Measurements from ENCODE around the gene MKNK2. TPM values are rescaled to one million over a fixed set of nuclear protein-coding genes. Genes with fewer than 3 reads are reported as not detected.

The MKNK2 gene
- total RNA-seq, 4 donors from 2014 or later, result 224 to 367 (median 251) TPM

DNA sequence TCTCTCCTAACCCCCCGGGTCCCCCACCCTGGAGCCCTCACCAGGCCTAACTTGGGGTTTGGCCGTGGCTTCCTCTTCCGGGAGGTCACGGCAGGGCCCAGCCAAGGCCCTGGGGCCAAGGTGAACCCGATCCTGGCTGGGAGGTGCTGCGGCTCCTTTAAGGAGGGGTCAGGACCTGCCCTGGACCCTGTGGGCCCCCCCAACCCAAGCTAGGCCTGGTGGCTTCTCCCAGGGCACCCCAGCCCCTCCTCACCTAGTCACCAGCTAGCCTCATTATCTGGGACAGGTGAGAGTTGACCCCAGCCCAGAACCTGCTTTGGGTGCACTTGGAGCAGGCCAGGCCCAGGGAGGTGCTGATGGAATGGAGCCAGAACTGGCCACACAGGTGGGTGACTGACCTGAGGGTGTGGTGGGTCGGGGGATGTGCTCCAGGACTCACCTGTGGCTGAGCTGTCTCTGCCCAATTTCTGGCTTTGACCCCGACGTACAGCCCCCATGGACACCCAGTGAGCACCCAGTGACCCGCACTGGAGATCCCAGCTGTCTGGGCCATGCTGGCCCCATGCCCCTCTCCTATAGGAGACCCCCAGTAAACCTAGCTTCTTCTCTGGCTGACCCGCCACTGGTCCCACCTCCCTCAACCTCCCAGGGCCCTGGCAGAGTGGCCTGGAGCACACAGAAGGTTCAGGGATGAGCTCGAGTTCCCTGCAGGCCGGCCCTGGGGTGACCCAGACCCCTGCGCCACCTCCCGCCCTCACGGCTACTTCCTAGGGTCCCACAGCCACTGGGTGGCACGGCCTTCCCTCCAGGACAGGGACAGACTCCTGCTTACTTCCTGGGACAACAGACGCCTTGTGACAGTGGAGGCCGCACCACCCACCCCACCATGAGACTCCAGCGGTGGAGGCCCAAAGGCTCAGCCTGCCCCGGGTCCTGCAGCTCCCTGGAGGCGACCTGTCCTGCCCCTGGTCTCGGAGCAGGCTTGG is 6.7 kb upstream of the MKNK2 start:
- no peak overlapping the region for H3K4me3 ChIP-seq (ENCODE audit: low read depth, poor library complexity, severe bottlenecking)
- no peak for DNase-seq (ENCODE audit: low spot score in 2 of 2)
- intact Hi-C loops (cut with DNase I; ENCODE audit: low total_unique reads), result no loop called here
- TF ChIP-seq, protein P1, sequence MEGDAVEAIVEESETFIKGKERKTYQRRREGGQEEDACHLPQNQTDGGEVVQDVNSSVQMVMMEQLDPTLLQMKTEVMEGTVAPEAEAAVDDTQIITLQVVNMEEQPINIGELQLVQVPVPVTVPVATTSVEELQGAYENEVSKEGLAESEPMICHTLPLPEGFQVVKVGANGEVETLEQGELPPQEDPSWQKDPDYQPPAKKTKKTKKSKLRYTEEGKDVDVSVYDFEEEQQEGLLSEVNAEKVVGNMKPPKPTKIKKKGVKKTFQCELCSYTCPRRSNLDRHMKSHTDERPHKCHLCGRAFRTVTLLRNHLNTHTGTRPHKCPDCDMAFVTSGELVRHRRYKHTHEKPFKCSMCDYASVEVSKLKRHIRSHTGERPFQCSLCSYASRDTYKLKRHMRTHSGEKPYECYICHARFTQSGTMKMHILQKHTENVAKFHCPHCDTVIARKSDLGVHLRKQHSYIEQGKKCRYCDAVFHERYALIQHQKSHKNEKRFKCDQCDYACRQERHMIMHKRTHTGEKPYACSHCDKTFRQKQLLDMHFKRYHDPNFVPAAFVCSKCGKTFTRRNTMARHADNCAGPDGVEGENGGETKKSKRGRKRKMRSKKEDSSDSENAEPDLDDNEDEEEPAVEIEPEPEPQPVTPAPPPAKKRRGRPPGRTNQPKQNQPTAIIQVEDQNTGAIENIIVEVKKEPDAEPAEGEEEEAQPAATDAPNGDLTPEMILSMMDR (IDR thresholded peaks at IDR 0.05), result no peak
- TF ChIP-seq POLR2A (IDR thresholded peaks at IDR 0.05), result no peak
- 77 to 85% methylated on average over 17 to 22 of the region's 23 CpGs for WGBS, 2 donors

DNA sequence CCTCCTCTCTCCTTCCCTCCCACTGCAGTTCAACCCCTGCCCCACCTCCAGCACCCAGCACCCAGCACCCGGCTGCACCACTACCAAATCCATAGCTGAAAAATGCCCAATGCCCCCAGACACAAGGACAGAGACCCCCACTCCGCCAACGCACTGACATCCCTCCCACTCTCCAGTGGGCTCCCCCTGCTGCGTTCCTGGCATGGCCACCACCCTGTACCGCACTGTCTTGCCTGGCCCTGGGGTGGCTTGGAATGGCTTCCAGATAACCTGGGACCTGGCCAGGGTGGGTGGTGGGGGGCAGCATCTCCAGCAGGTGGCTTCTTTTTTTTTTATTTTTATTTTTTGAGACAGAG is 5.8 kb upstream of the MKNK2 start:
- TF ChIP-seq POLR2A (IDR thresholded peaks at IDR 0.05), result no peak
- TF ChIP-seq, protein P1 (IDR thresholded peaks at IDR 0.05), result no peak
- WGBS, 2 donors, result 25 to 28% methylated on average over 5 of the region's 5 CpGs
- H3K4me3 ChIP-seq (ENCODE audit: low read depth, poor library complexity, severe bottlenecking), result no peak overlapping the region
- no peak for DNase-seq (ENCODE audit: low spot score in 2 of 2)
- intact Hi-C loops (cut with DNase I; ENCODE audit: low total_unique reads), result no loop called here

DNA sequence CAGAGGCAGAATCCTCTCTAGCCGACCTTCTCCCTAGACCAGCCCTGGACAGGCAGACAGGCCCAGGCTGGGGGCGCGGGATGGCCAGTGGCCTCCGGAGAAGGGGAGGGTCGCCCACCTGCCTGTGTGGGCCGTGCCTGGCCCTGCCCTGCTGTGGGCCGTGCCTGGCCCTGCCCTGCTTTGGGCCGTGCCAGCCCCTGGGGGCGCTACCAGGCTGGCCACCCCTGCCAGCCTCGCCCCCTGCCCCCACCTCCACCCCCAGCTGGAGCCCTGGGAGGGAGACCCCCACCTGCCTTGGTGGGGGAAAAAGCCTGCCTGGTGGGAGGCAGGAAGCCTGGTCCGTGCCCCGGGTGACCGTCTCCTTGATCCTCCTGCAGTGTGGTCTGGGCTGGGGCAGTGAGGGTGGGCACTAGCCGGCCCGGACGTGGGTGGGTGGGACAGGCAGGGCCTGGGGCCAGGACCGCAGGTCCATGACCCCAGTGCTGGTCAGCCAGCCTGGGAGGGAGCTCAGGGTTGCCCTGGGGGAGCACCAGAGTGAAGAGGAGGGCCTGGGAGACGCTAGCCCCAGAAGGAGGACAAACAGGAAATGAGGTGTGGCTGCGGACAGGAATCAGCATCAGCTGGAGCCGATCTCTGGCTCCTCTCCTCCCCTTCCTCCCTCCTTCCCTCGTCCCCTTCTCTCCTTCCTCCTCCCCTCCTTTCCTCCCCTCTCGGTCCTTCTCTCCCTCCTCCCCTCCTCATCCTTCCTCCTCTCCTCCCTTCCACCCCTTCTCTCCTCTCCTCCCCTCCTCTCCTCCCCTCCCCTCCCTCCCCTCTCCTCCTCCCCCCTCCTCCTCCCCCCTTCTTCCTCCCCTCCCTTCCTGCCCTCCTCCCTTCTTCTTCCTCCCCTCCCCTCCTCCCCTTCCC is 5.1 kb upstream of the MKNK2 start:
- TF ChIP-seq, protein P1 (IDR thresholded peaks at IDR 0.05), result no peak
- no peak for TF ChIP-seq POLR2A (IDR thresholded peaks at IDR 0.05)
- H3K4me3 ChIP-seq (ENCODE audit: low read depth, poor library complexity, severe bottlenecking), result no peak overlapping the region
- 1 to 4% methylated on average over 10 of the region's 22 CpGs for WGBS, 2 donors
- DNase-seq (ENCODE audit: low spot score in 2 of 2), result peak; percentile 68 to 93
- intact Hi-C loops (cut with DNase I; ENCODE audit: low total_unique reads), result no loop called here

DNA sequence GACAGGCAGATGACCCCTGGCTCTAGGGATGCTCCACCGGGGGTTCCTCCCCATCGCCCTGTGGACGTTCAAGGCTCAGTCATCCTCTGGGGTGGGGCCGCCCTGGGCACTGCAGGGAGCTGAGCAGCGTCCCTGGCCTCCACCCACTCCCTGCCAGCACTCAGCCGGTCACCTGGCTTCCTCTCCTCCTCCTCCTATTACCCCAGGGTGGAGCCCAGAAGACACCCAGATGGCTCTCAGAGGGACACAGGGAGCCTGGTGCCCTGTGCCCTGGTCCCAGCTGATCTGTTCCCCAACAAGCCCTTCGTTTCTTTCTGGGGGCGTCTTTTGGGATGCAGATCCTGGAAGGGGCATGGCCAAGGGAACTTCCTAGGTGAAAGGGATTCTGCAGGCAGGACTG is 3.7 kb upstream of the MKNK2 start:
- 42 to 58% methylated on average over 7 to 8 of the region's 8 CpGs for WGBS, 2 donors
- intact Hi-C loops (cut with DNase I; ENCODE audit: low total_unique reads), result no loop called here
- TF ChIP-seq, protein P1 (IDR thresholded peaks at IDR 0.05), result no peak
- no peak for TF ChIP-seq POLR2A (IDR thresholded peaks at IDR 0.05)
- DNase-seq (ENCODE audit: low spot score in 2 of 2), result no peak
- no peak overlapping the region for H3K4me3 ChIP-seq (ENCODE audit: low read depth, poor library complexity, severe bottlenecking)

DNA sequence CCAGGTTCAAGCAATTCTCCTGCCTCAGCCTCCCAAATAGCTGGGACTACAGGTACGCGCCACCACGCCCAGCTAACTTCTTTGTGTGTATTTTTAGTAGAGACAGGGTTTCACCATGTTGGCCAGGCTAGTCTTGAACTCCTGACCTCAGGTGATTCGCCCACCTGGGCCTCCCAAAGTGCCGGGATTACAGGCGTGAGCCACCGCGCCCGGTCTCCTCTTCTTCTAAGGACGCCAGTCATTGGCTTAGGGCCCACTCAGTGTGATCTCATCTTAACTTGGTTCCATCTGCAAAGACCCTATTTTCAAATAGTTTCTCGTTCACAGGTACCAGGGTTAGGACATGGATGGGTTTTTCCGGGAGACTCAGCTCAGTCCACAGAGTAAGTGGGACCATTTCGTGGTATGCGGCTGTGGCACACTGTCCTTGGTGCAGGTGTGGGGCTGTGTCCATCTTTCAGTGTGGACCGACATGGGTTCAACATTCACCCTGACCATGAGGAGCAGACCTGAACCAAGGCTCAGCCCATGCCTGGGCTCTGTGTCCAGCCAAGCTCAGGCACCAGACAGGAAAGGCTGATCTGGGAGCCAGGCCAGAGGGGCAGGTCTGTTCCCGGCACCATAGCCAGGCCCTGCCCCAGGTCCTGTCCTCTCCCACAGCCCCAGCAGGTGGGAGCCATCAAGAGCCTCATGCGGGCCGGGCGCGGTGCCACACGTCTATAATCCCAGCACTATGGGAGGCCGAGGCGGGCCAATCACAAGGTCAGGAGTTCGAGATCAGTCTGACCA is 2.8 kb upstream of the MKNK2 start:
- 75 to 79% methylated on average over 24 of the region's 24 CpGs for WGBS, 2 donors
- TF ChIP-seq POLR2A (IDR thresholded peaks at IDR 0.05), result no peak
- TF ChIP-seq, protein P1 (IDR thresholded peaks at IDR 0.05), result no peak
- intact Hi-C loops (cut with DNase I; ENCODE audit: low total_unique reads), result no loop called here

More for the DNA sequence above, 2.8 kb upstream of the MKNK2 start:
- no peak overlapping the region for H3K4me3 ChIP-seq (ENCODE audit: low read depth, poor library complexity, severe bottlenecking)
- DNase-seq (ENCODE audit: low spot score in 2 of 2), result no peak

Measured in lower leg skin (tissue), 4 donors.